ENCODE measurements around the gene TTBK2. TPM values are rescaled to one million over a fixed set of nuclear protein-coding genes. Genes with fewer than 3 reads are reported as not detected.

The TTBK2 gene
- total and polyA plus RNA-seq, 10 of the 15 experiments (the other 5 are each of a cell fraction or from before 2014, with no cell fraction given) = 0.66 to 9.1 (median 3.7) TPM

GRCh38 chr15:42734076-42734672 is 186.4 kb downstream of the TTBK2 start:
- intact Hi-C loops (cut with micrococcal nuclease; ENCODE audit: unreplicated experiment) = loop anchor here (10.0 kb wide), 1 partner anchor 191 kb away; the partner anchor contains the start of gene TTBK2
- H3K79me2 ChIP-seq (ENCODE audit: control insufficient read depth, insufficient read depth, low read length) = peaks cover 6% of the 10 kb centered on the region
- DNase-seq (ENCODE audit: low read depth, low spot score) (no peak), ATAC-seq (peak; percentile 29), FAIRE-seq (peak; percentile 31)
- no peaks in the 10 kb centered on the region for H3K9me3 ChIP-seq (replicated peaks; ENCODE audit: control insufficient read depth, insufficient read depth, low read length)
- CTCF ChIA-PET = interaction anchor here (0.8 to 6.2 kb wide), 5 partner anchors 28 to 551 kb away, joined by 3 to 26 read pairs (median 4); no protein-coding TSS in a partner anchor
- peaks cover 8 to 15% of the 10 kb centered on the region in 2 experiments; a peak in 3 of 4 replicates for H3K36me3 ChIP-seq (ENCODE audit: control insufficient read depth in 2 of 2, insufficient read depth in 2 of 2, low read length in 1 of 2)
- no peaks in the 10 kb centered on the region for H4K20me1 ChIP-seq (ENCODE audit: control insufficient read depth, insufficient read depth)
- H3K4me2 ChIP-seq (ENCODE audit: control insufficient read depth, insufficient read depth) = no peak overlapping the region; the same call in 1 of the 2 replicates
- SMC1A ChIA-PET (ENCODE audit: uncharacterized antibody, unreplicated experiment) = interaction anchor here (0.5 kb wide), 1 partner anchor 189 kb away, joined by 3 read pairs; no protein-coding TSS in a partner anchor
- BruUV-seq (replicated peaks) = no TSS peak
- H3K4me1 ChIP-seq (ENCODE audit: control insufficient read depth, insufficient read depth, low read length) = peaks cover 18% of the 10 kb centered on the region
- in situ Hi-C loops (cut with MboI) = no loop called here
- H3K9ac ChIP-seq (ENCODE audit: control insufficient read depth, insufficient read depth, low read length) = no peak overlapping the region
- TF ChIP-seq ZNF622 (IDR thresholded peaks at IDR 0.05) (no peak), TCF7 (IDR thresholded peaks at IDR 0.05; ENCODE audit: borderline replicate concordance) (peak; percentile 97), IRF4 (IDR thresholded peaks at IDR 0.05; ENCODE audit: low read depth, low read length) (no peak), TCF12 (IDR thresholded peaks at IDR 0.05; ENCODE audit: low read depth, low read length) (no peak), HDGF (IDR thresholded peaks at IDR 0.05) (no peak), ESRRA (IDR thresholded peaks at IDR 0.05; ENCODE audit: low read length) (no peak), USF1 (IDR thresholded peaks at IDR 0.05; ENCODE audit: borderline replicate concordance, extremely low read length, insufficient read depth, low read depth, low read length) (no peak), ETV6 (conservative IDR thresholded peaks at IDR 0.05 in 1 of 2, IDR thresholded peaks at IDR 0.05 in 1 of 2; ENCODE audit: borderline replicate concordance in 1 of 2, low read depth in 1 of 2) (no peak), POLR2AphosphoS2 (IDR thresholded peaks at IDR 0.05; ENCODE audit: low read depth, low read length) (0 out of 2 replicates have a peak, but pooled peaks have one; percentile 41), GATAD2B (conservative IDR thresholded peaks at IDR 0.05; ENCODE audit: low read depth) (no peak), ZZZ3 (IDR thresholded peaks at IDR 0.05; ENCODE audit: control insufficient read depth, insufficient read length, low read depth) (no peak), RUNX3 (IDR thresholded peaks at IDR 0.05; ENCODE audit: low read length) (0 out of 2 replicates have a peak, but pooled peaks have one; percentile 28), SPI1 (IDR thresholded peaks at IDR 0.05; ENCODE audit: borderline replicate concordance, insufficient read depth, low read depth, low read length) (peak; percentile 7; the same call in 1 of the 2 replicates), TAF1 (IDR thresholded peaks at IDR 0.05; ENCODE audit: borderline replicate concordance, low read depth, low read length) (no peak), MEF2A (IDR thresholded peaks at IDR 0.05; ENCODE audit: insufficient read depth, low read depth, low read length) (no peak), PAX5 (IDR thresholded peaks at IDR 0.05; ENCODE audit: borderline replicate concordance, low read depth, low read length) (peak; percentile 75; the same call in 1 of the 2 replicates), ZNF274 (IDR thresholded peaks at IDR 0.05; ENCODE audit: insufficient read depth, insufficient read length) (no peak), RELA (IDR thresholded peaks at IDR 0.05; ENCODE audit: borderline replicate concordance, partially characterized antibody) (no peak)
- no peak overlapping the region for H3K4me3 ChIP-seq
- POLR2A ChIA-PET = no interaction called here
- H3K27ac ChIP-seq (ENCODE audit: control insufficient read depth, insufficient read depth) = no peak overlapping the region
- WGBS (ENCODE audit: insufficient coverage, insufficient replicate concordance, low lambda C conversion rate, missing lambda C conversion rate) = 59% methylated on average over 5 of the region's 6 CpGs
- H2AFZ ChIP-seq (ENCODE audit: control insufficient read depth, low read depth, low read length) = no peak overlapping the region
- H3K27me3 ChIP-seq (replicated peaks in 1 of 2; ENCODE audit: control insufficient read depth in 2 of 2, insufficient read depth in 2 of 2, low read length in 1 of 2) = no peaks in the 10 kb centered on the region
- RAD21 ChIA-PET (ENCODE audit: unreplicated experiment) = interaction anchor here (1.3 kb wide), 1 partner anchor 192 kb away, joined by 3 read pairs; no protein-coding TSS in a partner anchor
